Measurements from ENCODE around the gene FAM20C.

GRCh38 chr7:157771-158625 is 34.4 kb upstream of the FAM20C start:
- no peak for TF ChIP-seq CTCF (IDR thresholded peaks at IDR 0.05)
- TF ChIP-seq POLR2A (IDR thresholded peaks at IDR 0.05): no peak
